ENCODE results near the gene TLL2.

TLL2 gene

DNA sequence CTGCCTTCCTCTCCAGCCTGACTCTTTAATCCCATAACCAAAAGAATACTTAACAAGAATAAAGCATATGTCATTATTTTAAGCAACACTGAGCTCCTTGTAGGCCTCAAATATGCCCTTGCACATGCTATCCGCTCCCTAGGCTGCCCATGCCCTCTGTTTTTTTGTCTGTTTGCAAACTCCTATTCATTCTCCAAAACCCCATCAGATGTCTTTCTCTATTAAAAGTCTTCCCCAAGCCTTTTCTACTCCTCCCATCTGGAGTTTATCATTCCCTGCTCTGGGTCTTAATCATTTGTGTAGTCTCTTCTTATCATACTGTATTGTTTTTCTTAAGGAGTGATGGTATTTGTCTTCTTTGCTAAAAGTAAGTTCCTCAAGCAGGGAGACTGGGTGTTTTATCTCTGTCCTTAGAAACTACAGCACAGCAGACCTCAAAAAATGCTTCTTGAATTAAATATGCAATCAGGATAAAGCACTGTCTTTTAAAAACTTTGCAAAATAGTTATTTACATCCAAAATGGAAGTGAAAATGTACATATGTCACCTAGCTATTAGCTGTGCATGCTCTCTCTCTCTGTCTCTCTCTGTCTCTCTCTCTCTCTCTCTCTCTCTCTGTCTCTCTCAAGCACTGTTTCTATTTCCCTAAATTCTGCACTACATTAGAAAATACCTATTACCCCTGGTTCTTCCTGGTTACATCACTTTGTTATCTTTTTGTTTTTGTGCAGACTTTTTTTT, 98.4 kb downstream of the TLL2 start:
- H3K27me3 ChIP-seq: peaks cover 28% of the 10 kb centered on the region
- no peak overlapping the region for H3K27ac ChIP-seq
- TF ChIP-seq, protein P1, sequence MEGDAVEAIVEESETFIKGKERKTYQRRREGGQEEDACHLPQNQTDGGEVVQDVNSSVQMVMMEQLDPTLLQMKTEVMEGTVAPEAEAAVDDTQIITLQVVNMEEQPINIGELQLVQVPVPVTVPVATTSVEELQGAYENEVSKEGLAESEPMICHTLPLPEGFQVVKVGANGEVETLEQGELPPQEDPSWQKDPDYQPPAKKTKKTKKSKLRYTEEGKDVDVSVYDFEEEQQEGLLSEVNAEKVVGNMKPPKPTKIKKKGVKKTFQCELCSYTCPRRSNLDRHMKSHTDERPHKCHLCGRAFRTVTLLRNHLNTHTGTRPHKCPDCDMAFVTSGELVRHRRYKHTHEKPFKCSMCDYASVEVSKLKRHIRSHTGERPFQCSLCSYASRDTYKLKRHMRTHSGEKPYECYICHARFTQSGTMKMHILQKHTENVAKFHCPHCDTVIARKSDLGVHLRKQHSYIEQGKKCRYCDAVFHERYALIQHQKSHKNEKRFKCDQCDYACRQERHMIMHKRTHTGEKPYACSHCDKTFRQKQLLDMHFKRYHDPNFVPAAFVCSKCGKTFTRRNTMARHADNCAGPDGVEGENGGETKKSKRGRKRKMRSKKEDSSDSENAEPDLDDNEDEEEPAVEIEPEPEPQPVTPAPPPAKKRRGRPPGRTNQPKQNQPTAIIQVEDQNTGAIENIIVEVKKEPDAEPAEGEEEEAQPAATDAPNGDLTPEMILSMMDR (IDR thresholded peaks at IDR 0.05): no peak
- H3K36me3 ChIP-seq: no peaks in the 10 kb centered on the region
- H3K9me3 ChIP-seq: no peaks in the 10 kb centered on the region
- H3K4me3 ChIP-seq (ENCODE audit: low read depth in 1 of 2, low read length in 1 of 2): no peak overlapping the region
- no peaks in the 10 kb centered on the region for H3K4me1 ChIP-seq (ENCODE audit: control insufficient read depth in 1 of 2, insufficient read depth in 1 of 2, low read depth in 1 of 2, low read length in 1 of 2)

DNA sequence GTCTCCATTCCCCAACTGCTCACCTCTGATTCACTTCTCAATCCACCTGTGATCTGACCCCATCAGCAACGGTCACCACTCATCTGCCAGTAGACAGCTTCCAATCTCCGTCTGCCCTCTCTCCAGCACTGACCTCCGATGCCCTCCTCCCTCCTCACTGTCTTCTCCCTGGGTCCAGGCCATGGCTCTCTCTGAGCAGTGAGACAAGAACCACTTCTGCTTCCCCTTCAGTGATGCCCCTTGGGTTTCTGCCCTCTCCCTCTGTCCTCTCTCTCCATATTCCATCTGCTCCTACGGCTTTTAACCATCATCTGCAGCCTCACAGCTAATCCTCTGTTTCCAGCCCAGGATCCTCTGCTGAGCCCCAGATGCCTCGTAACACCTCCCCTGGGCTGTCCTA, 99.4 kb downstream of the TLL2 start:
- H3K27me3 ChIP-seq: peaks cover 36% of the 10 kb centered on the region
- H3K27ac ChIP-seq: no peak overlapping the region
- no peak overlapping the region for H3K4me3 ChIP-seq (ENCODE audit: low read depth in 1 of 2, low read length in 1 of 2)
- H3K36me3 ChIP-seq: no peaks in the 10 kb centered on the region
- TF ChIP-seq, protein P1 (IDR thresholded peaks at IDR 0.05): no peak
- H3K9me3 ChIP-seq: no peaks in the 10 kb centered on the region
- no peaks in the 10 kb centered on the region for H3K4me1 ChIP-seq (ENCODE audit: control insufficient read depth in 1 of 2, insufficient read depth in 1 of 2, low read depth in 1 of 2, low read length in 1 of 2)

DNA sequence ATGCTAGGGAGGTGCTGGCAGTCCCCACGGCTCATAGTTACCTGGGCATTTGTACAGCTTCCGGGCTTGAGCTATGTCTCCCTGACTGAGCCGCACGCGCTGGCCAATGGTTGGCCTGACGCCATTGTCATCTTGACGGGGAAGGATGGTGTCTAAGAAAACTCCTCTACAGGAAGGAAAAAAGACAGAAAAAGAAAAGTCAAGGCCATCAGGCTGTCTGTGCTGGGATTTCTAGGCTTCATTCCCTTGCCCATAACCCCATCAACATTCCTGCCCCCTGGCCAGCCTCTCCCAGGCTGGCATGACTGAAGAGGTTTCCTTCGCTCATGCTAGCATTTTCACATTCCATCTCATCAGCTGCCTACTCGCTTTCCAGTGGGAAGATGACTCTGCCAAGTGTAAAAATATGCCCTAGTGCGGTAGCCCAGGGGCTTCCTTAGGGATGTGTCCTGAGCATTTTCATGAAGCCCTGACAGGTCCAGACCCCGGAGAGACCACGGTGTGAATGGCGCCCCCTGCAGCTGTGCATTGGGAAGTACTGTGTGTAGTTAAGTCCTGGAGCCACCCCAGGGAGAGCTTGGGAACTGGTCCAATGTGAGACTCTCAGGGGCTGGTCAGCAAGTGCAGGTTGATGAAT, 100.5 kb downstream of the TLL2 start:
- Histone ChIP-seq H3K4me3 (ENCODE audit: low read depth in 1 of 2, low read length in 1 of 2) (no peak overlapping the region), H3K27ac (no peak overlapping the region), H3K9me3 (no peaks in the 10 kb centered on the region), H3K27me3 (peaks cover 47% of the 10 kb centered on the region), H3K36me3 (no peaks in the 10 kb centered on the region), H3K4me1 (ENCODE audit: control insufficient read depth in 1 of 2, insufficient read depth in 1 of 2, low read depth in 1 of 2, low read length in 1 of 2) (no peaks in the 10 kb centered on the region)
- TF ChIP-seq, protein P1 (IDR thresholded peaks at IDR 0.05): no peak

DNA sequence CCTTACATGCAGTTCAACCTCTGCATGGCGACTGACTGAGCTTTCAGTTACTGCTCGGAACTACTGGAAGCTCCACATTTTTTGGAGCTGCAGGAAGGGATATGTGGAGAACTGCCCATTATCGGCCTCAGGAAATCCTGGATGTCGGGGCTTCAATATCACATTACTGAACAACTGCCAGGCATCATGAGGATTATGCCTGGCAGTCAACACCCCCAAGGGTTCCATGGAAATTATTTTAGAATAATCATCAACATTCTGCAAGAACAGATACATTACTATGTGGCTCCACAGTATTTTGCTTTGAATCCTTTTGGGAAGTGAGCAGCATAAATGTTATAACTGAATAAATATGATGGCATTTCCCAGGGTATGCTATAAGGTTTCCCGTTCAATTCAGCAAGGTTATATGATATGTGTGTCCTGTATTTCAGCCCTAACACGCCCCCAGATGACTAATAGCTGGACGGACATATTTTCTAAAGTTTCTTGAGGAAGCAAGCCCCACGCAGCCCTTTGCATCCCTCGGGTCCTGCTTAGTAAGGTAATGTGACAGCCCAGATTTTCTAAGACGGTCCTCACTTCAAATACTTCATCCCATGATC, 101.9 kb downstream of the TLL2 start:
- TF ChIP-seq, protein P1 (IDR thresholded peaks at IDR 0.05): no peak
- Histone ChIP-seq H3K27ac (no peak overlapping the region), H3K4me1 (ENCODE audit: control insufficient read depth in 1 of 2, insufficient read depth in 1 of 2, low read depth in 1 of 2, low read length in 1 of 2) (no peaks in the 10 kb centered on the region), H3K27me3 (peaks cover 55% of the 10 kb centered on the region), H3K4me3 (ENCODE audit: low read depth in 1 of 2, low read length in 1 of 2) (no peak overlapping the region), H3K9me3 (no peaks in the 10 kb centered on the region), H3K36me3 (no peaks in the 10 kb centered on the region)

DNA sequence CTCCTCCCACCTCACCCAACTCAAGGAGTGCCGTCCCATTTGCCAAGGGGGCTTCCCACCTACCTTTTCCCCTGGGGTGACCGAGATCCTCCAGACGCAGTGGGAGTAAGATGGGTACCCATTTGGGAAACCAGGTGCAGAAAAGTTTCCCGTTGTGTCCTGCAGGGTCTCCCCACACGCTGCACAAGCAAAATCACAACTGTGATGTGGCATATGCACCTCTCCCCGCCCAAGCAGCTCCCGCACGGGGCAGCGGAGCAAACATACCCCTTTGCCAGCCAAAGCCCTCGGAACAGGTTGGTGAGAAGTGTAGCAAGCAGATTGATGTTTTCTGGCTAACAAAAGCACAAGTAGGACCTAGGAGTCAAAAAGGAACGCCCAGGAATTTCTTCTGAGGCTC, 103.4 kb downstream of the TLL2 start:
- Histone ChIP-seq H3K27ac (no peak overlapping the region), H3K9me3 (no peaks in the 10 kb centered on the region)

More for the DNA sequence above, 103.4 kb downstream of the TLL2 start:
- Histone ChIP-seq H3K4me3 (ENCODE audit: low read depth in 1 of 2, low read length in 1 of 2) (no peak overlapping the region), H3K36me3 (no peaks in the 10 kb centered on the region), H3K27me3 (peaks cover 67% of the 10 kb centered on the region), H3K4me1 (ENCODE audit: control insufficient read depth in 1 of 2, insufficient read depth in 1 of 2, low read depth in 1 of 2, low read length in 1 of 2) (no peaks in the 10 kb centered on the region)
- TF ChIP-seq, protein P1 (IDR thresholded peaks at IDR 0.05): no peak

Data from neutrophil (primary cell).